WTC11 (cell line): ENCODE measurements around the gene ITPR1.

Source experiments
- ATF3 ChIP-seq: sonication (generic); formaldehyde crosslinking; conservative IDR thresholded peaks from 2 replicates; pipeline ENCODE4 v1.8.1; 2022; ENCODE audit warnings: mild to moderate bottlenecking, missing genetic modification reagents
- CREB1 ChIP-seq: sonication (generic); formaldehyde crosslinking; IDR thresholded peaks from 2 replicates; pipeline ENCODE4 v1.8.0; 2023; ENCODE audit warnings: mild to moderate bottlenecking, missing genetic modification reagents
- CTCF ChIP-seq: fragments of 200-600 bp; IDR thresholded peaks from 2 replicates; pipeline ENCODE4 v1.8.0; 2022; ENCODE audit warnings: antibody characterized with exemption
- E2F5 ChIP-seq: sonication (generic); formaldehyde crosslinking; IDR thresholded peaks from 2 replicates; pipeline ENCODE4 v1.8.1; 2022; ENCODE audit warnings: mild to moderate bottlenecking, moderate library complexity, missing genetic modification reagents
- ESRRA ChIP-seq: sonication (generic); formaldehyde crosslinking; IDR thresholded peaks from 2 replicates; pipeline ENCODE4 v1.8.1; 2022; ENCODE audit warnings: mild to moderate bottlenecking, missing genetic modification reagents, borderline replicate concordance
- FOXP4 ChIP-seq: sonication (generic); formaldehyde crosslinking; IDR thresholded peaks from 2 replicates; pipeline ENCODE4 v1.8.0; 2022; ENCODE audit warnings: mild to moderate bottlenecking, missing genetic modification reagents
- MAX ChIP-seq: sonication (generic); formaldehyde crosslinking; IDR thresholded peaks from 2 replicates; pipeline ENCODE4 v1.8.0; 2022; ENCODE audit warnings: mild to moderate bottlenecking, missing genetic modification reagents
- MLX ChIP-seq: sonication (generic); formaldehyde crosslinking; IDR thresholded peaks from 2 replicates; pipeline ENCODE4 v1.8.1; 2023; ENCODE audit warnings: mild to moderate bottlenecking, missing genetic modification reagents, moderate library complexity
- MXD4 ChIP-seq: fragments of 250-450 bp; sonication (Bioruptor Pico); IDR thresholded peaks from 2 replicates; pipeline ENCODE4 v1.8.0; 2021; ENCODE audit warnings: mild to moderate bottlenecking, moderate library complexity, borderline replicate concordance
- PRDM15 ChIP-seq: sonication (generic); formaldehyde crosslinking; IDR thresholded peaks from 2 replicates; pipeline ENCODE4 v1.8.0; 2022; ENCODE audit warnings: missing genetic modification reagents
- SMAD3 ChIP-seq: sonication (generic); formaldehyde crosslinking; IDR thresholded peaks from 2 replicates; pipeline ENCODE4 v1.8.0; 2022; ENCODE audit warnings: missing genetic modification reagents, mild to moderate bottlenecking, borderline replicate concordance
- ZNF263 ChIP-seq: sonication (generic); formaldehyde crosslinking; IDR thresholded peaks from 2 replicates; pipeline ENCODE4 v1.8.1; 2022; ENCODE audit warnings: low read depth, mild to moderate bottlenecking, moderate library complexity, missing genetic modification reagents
- ZNF416 ChIP-seq: fragments of 250-450 bp; sonication (Bioruptor Pico); IDR thresholded peaks from 2 replicates; pipeline ENCODE4 v1.9.0; 2021; ENCODE audit warnings: mild to moderate bottlenecking, inconsistent platforms

GRCh38 chr3:4522947-4523346 lies 29.8 kb downstream of the ITPR1 start:
- TF ChIP-seq CTCF (no peak), FOXP4 (no peak), MLX (CRISPR knock-in tag) (no peak), ZNF416 (CRISPR knock-in tag) (no peak), ZNF263 (CRISPR knock-in tag) (no peak), ESRRA (CRISPR knock-in tag) (no peak), ATF3 (no peak), MAX (CRISPR knock-in tag) (no peak), SMAD3 (no peak), PRDM15 (CRISPR knock-in tag) (no peak), CREB1 (CRISPR knock-in tag) (no peak), MXD4 (no peak), E2F5 (CRISPR knock-in tag) (no peak)
